Activated T-cell treated with anti-CD3 and anti-CD28 coated beads, Interleukin-2, amount 50 U/mL, for 72 hours (primary cell): ENCODE data around the gene DARS1. TPM values are rescaled to one million over a fixed set of nuclear protein-coding genes. Genes with fewer than 3 reads are reported as not detected.
A peak's percentile ranks its signal among the peaks of the same experiment; 100 is the strongest.

Experiments
- ATAC-seq, 2 donors: fragments of 150-1000 bp; cut with Tn5 transposase; replicated peaks in 1 of 2; 2 replicates each; pipeline ENCODE4 v1.10.0; 2021; ENCODE audit warnings: moderate library complexity in 2 of 2, mild to moderate bottlenecking in 1 of 2
- DNase-seq, 2 donors: peaks; one replicate each; pipeline ENCODE4 v3.0.0; 2021 to 2022; ENCODE audit warnings: mixed read lengths in 1 of 2
- H3K27ac Mint-ChIP-seq: one replicate; pipeline ENCODE4 v1.8.0; 2022; ENCODE audit warnings: mild to moderate bottlenecking, moderate library complexity, mixed read lengths
- H3K27me3 Mint-ChIP-seq: one replicate; pipeline ENCODE4 v1.8.0; 2022; ENCODE audit warnings: low read depth, mixed read lengths
- H3K36me3 Mint-ChIP-seq, 2 donors: one replicate each; pipeline ENCODE4 v1.8.0; 2022; ENCODE audit warnings: mixed read lengths in 2 of 2, mild to moderate bottlenecking in 1 of 2; ENCODE audit not compliant: insufficient read depth in 2 of 2
- H3K4me1 Mint-ChIP-seq: one replicate; pipeline ENCODE4 v1.8.0; 2022; ENCODE audit warnings: low read depth, mixed read lengths
- H3K4me3 Mint-ChIP-seq, 2 donors: one replicate each; pipeline ENCODE4 v1.8.0; 2022; ENCODE audit warnings: mild to moderate bottlenecking in 2 of 2, mixed read lengths in 2 of 2, moderate library complexity in 2 of 2
- H3K9me3 Mint-ChIP-seq, 2 donors: one replicate each; pipeline ENCODE4 v1.8.0; 2022; ENCODE audit warnings: mixed read lengths in 2 of 2
- total RNA-seq, 2 donors: library from RNA; stranded (reverse); gene quantifications; one replicate each; pipeline ENCODE4 v1.2.3, GENCODE V29; 2022

The DARS1 gene
- total RNA-seq, result 100 to 1,000 TPM; 224 to 264 TPM

DNA sequence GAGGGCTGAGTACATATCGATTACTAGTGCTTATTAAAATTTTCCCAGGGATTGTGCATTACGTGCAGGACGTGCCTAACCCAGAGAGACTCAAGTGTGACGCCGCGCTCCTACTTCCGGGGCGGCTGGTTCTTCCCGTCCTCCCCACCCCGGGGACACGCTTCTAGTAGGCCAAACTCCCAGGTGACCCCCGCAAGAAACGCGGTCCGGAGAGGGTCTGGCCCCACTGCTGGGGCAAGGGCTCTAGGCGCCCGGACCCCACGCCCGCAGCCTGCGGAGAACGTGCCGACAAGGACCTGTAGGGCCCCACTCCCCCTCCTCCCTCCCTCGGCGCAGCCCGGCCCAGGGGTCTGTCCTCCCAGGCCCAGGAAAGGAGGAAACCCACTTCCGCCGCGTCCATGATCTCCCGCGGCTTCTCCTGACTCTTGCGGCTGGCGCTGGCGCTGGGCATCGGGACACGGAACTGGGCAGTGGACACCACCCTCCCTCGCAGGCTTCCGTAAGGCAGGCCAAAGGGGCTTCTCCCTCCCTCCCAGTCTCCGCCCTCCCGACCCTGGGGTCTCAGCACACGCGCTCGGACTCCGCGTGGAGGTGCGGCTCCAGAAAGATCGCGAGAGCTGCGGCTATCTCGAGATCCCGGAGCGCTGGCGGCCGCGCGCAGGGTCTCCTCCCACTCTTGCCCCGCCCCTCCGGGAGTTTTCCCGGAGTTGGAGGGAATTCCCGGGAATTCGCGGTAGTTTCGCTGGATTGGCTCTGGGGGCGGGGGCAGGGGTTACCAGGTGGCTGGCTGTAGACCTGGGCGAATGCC is at the start of gene DARS1:
Gene DARS1, minus strand, starts transcription at position 609 of the 808 bp plus-strand sequence. Its CDS starts 158 bp downstream, at position 451.
- peaks cover 58% of the 10 kb centered on the region for H3K4me1 Mint-ChIP-seq
- H3K27ac Mint-ChIP-seq, result peak within 1 kb of the TSS; percentile 100
- DNase-seq (peak; percentile 88), ATAC-seq (peak; percentile 84 to 86)
- H3K9me3 Mint-ChIP-seq, result peaks cover 0 to 2% of the 10 kb centered on the region in 2 donors
- no peaks in the 10 kb centered on the region for H3K27me3 Mint-ChIP-seq
- H3K4me3 Mint-ChIP-seq, result peak within 1 kb of the TSS; percentile 95 to 99
- peaks cover 24 to 30% of the 10 kb centered on the region in 2 donors for H3K36me3 Mint-ChIP-seq

GRCh38 chr2:136034629-136035028 is 49.2 kb upstream of the DARS1 start:
- H3K27me3 Mint-ChIP-seq, result no peaks in the 10 kb centered on the region

GRCh38 chr2:136032817-136033535 is 47.5 kb upstream of the DARS1 start:
- Mint-ChIP-seq H3K36me3 (no peaks in the 10 kb centered on the region), H3K27ac (no peak overlapping the region), H3K4me3 (no peak overlapping the region), H3K27me3 (no peaks in the 10 kb centered on the region), H3K4me1 (peaks cover 12% of the 10 kb centered on the region), H3K9me3 (no peaks in the 10 kb centered on the region)
- ATAC-seq (no peak), DNase-seq (no peak)

More at GRCh38 chr2:136034629-136035028, 49.2 kb upstream of the DARS1 start:
- DNase-seq (no peak), ATAC-seq (peak; percentile 43 to 64)
- H3K4me1 Mint-ChIP-seq, result peaks cover 12% of the 10 kb centered on the region
- H3K4me3 Mint-ChIP-seq, result no peak overlapping the region
- H3K27ac Mint-ChIP-seq, result no peak overlapping the region
- H3K9me3 Mint-ChIP-seq, result peaks cover 0 to 2% of the 10 kb centered on the region in 2 donors
- H3K36me3 Mint-ChIP-seq, result peaks cover 0 to 3% of the 10 kb centered on the region in 2 donors

GRCh38 chr2:136032192-136032591 is 46.8 kb upstream of the DARS1 start:
- H3K4me1 Mint-ChIP-seq, result peaks cover 12% of the 10 kb centered on the region
- ATAC-seq (no peak), DNase-seq (no peak)
- H3K27ac Mint-ChIP-seq, result no peak overlapping the region
- no peak overlapping the region for H3K4me3 Mint-ChIP-seq
- no peaks in the 10 kb centered on the region for H3K27me3 Mint-ChIP-seq
- H3K9me3 Mint-ChIP-seq, result no peaks in the 10 kb centered on the region
- H3K36me3 Mint-ChIP-seq, result no peaks in the 10 kb centered on the region

GRCh38 chr2:136031711-136032110 is 46.3 kb upstream of the DARS1 start:
- ATAC-seq (no peak), DNase-seq (no peak)
- Mint-ChIP-seq H3K9me3 (no peaks in the 10 kb centered on the region), H3K27me3 (no peaks in the 10 kb centered on the region), H3K4me1 (peaks cover 12% of the 10 kb centered on the region), H3K36me3 (no peaks in the 10 kb centered on the region), H3K4me3 (no peak overlapping the region), H3K27ac (no peak overlapping the region)

GRCh38 chr2:136030406-136030805 is 45.0 kb upstream of the DARS1 start:
- DNase-seq (no peak), ATAC-seq (no peak)
- Mint-ChIP-seq H3K36me3 (no peaks in the 10 kb centered on the region), H3K9me3 (no peaks in the 10 kb centered on the region), H3K4me3 (no peak overlapping the region), H3K4me1 (peaks cover 12% of the 10 kb centered on the region), H3K27me3 (no peaks in the 10 kb centered on the region), H3K27ac (no peak overlapping the region)

GRCh38 chr2:136029149-136029548 is 43.7 kb upstream of the DARS1 start:
- ATAC-seq, result no peak
- Mint-ChIP-seq H3K4me1 (peaks cover 11% of the 10 kb centered on the region), H3K36me3 (no peaks in the 10 kb centered on the region), H3K27ac (no peak overlapping the region), H3K27me3 (no peaks in the 10 kb centered on the region), H3K4me3 (no peak overlapping the region), H3K9me3 (no peaks in the 10 kb centered on the region)
- DNase-seq, result no peak

DNA sequence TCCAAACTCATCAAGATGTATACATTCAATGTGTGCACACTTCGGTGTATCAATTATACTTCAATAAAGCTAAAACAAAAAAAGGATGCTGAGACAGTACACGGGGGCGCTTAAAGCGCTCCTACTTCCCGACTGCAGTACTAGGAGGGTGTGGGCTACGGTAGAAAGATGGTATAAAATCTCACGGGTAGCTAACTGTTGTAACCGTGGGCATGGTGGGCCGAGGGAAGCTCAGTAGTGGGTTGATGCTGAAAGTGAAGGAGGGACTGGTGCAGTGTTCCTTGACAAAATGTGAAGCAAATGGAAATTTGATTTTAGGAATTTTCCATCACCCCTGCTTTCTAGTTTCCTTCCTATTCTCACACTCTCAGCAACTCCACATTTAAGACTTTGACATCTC is 42.6 kb upstream of the DARS1 start:
- no peak overlapping the region for H3K27ac Mint-ChIP-seq
- H3K4me3 Mint-ChIP-seq, result no peak overlapping the region
- ATAC-seq (no peak), DNase-seq (no peak)
- H3K27me3 Mint-ChIP-seq, result no peaks in the 10 kb centered on the region
- no peaks in the 10 kb centered on the region for H3K9me3 Mint-ChIP-seq
- peaks cover 11% of the 10 kb centered on the region for H3K4me1 Mint-ChIP-seq
- H3K36me3 Mint-ChIP-seq, result no peaks in the 10 kb centered on the region

DNA sequence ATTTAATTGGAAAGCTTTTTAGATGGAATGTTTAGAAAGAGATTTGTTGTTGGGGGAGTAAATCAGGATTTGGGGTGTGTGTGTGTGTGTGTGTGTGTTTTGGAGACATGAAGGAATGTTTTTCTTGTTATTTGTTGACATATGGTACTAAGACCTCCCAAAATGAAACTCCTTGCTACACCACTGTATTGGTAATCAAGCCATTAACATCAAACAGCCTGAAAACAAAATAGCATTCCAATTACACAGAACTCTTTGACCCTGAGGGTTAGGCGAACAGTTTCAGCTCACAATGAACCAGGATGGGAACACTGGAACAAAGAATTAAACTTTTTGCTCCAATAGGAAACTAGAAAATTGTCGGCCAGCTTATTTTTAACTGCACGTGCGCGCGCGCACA is 41.7 kb upstream of the DARS1 start:
- Mint-ChIP-seq H3K4me3 (no peak overlapping the region), H3K9me3 (no peaks in the 10 kb centered on the region), H3K27ac (no peak overlapping the region), H3K4me1 (peaks cover 11% of the 10 kb centered on the region), H3K36me3 (no peaks in the 10 kb centered on the region), H3K27me3 (no peaks in the 10 kb centered on the region)
- no peak for ATAC-seq
- no peak for DNase-seq

DNA sequence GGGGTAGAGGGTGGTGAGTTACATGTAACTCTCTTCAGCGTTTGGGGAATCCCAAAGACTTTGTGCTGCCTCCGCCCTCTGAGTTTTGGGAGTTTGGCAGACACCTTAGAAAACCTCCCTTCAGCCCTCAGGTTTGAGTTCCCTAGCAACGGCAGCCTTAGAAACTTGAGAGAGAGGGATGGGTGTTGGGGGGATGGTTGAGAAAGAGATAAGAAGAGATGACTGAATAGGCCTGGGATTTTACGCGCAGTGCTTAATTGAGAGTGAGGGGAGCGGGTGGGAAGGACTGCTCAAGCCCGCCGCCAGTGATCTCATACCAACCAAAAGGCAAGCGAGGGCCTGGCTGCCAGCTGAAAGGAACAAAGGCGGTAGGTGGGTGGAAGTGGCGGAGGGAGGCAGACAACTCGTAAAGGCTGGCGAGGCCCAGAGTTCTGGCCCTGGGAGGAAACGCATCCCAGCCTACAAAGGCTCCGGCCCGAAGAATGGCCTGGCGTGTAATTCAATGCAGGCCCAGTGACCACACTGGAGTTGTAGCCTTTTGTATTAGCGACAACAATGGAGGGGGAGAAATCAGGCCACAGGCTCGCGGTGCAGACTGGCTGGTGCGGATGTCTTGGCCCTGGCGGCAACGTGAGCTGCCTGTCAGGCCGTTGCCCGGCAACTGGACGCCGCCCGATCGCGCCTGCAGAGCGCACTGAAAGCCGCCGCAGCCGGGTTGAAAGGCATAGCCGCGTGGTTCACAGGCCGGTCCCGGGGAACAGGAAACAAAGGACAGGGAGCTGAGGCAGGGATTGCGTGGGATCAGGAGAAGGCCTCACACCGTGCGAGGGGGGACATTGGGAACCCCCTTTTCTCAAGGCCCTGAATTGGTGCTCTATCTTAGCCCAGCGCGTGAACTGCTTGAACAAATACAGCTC is 39.9 kb upstream of the DARS1 start:
- Mint-ChIP-seq H3K4me3 (peak overlapping the region; percentile 38 to 63), H3K27me3 (no peaks in the 10 kb centered on the region), H3K27ac (no peak overlapping the region)

GRCh38 chr2:136024616-136025015 is 39.2 kb upstream of the DARS1 start:
- no peaks in the 10 kb centered on the region for H3K9me3 Mint-ChIP-seq
- ATAC-seq (no peak), DNase-seq (no peak)
- no peaks in the 10 kb centered on the region for H3K27me3 Mint-ChIP-seq
- H3K27ac Mint-ChIP-seq, result no peak overlapping the region
- H3K4me3 Mint-ChIP-seq, result no peak overlapping the region
- H3K4me1 Mint-ChIP-seq, result peaks cover 11% of the 10 kb centered on the region
- no peaks in the 10 kb centered on the region for H3K36me3 Mint-ChIP-seq

More for the DNA sequence above, 39.9 kb upstream of the DARS1 start:
- peaks cover 11% of the 10 kb centered on the region for H3K4me1 Mint-ChIP-seq
- ATAC-seq (peak; percentile 80 to 88), DNase-seq (peak; percentile 37 to 56)
- H3K9me3 Mint-ChIP-seq, result no peaks in the 10 kb centered on the region
- no peaks in the 10 kb centered on the region for H3K36me3 Mint-ChIP-seq

DNA sequence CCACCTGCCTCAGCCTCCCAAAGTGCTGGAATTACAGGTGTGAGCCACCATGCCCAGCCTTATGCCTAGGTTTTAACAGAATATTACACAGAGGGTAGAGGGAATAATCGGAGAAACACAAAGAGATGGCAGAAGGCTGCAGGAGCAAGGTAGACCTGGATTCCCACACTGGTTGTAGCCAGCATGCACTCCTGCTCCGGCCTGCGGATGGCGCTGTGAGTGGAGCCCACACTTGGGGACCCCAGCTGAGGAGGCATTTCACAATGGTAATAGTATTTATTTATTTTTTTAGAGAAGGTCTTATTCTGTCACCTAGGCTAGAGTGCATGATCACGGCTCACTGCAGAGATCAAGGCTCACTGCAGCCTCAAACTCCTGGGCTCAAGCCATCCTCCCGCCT is 38.8 kb upstream of the DARS1 start:
- Mint-ChIP-seq H3K27ac (no peak overlapping the region), H3K36me3 (no peaks in the 10 kb centered on the region), H3K27me3 (no peaks in the 10 kb centered on the region), H3K4me1 (peaks cover 15% of the 10 kb centered on the region), H3K9me3 (no peaks in the 10 kb centered on the region), H3K4me3 (no peak overlapping the region)
- ATAC-seq (no peak), DNase-seq (no peak)

- DNase-seq, result no peak
- Mint-ChIP-seq H3K4me3 (no peak overlapping the region), H3K36me3 (no peaks in the 10 kb centered on the region), H3K27ac (no peak overlapping the region), H3K27me3 (no peaks in the 10 kb centered on the region), H3K4me1 (peaks cover 15% of the 10 kb centered on the region), H3K9me3 (no peaks in the 10 kb centered on the region)
- no peak for ATAC-seq
These were observed 38.0 kb upstream of the DARS1 start for GRCh38 chr2:136023416-136023815.
